M059J (cell line): ENCODE measurements around the gene IRF8. TPM values are rescaled to one million over a fixed set of nuclear protein-coding genes. Genes with fewer than 3 reads are reported as not detected.

Experiments
- DNase-seq: peaks from one replicate; pipeline ENCODE4 v3.0.0-alpha.2; 2012; ENCODE audit warnings: low read depth
- total RNA-seq: library from RNA; depleted of rRNA; stranded (reverse); fragments of >200 nt; shearing (Covaris generic); gene quantifications from 2 replicates; pipeline ENCODE4 v1.2.3, GENCODE V29; 2014

The IRF8 gene
- total RNA-seq, 1 experiment from 2014 or later = 0.54 TPM

GRCh38 chr16:85913141-85913601 lies 14.2 kb downstream of the IRF8 start:
- DNase-seq = no peak

GRCh38 chr16:85913688-85914422 lies 14.9 kb downstream of the IRF8 start:
- DNase-seq = no peak

- no peak for DNase-seq
These were observed 15.4 kb downstream of the IRF8 start for GRCh38 chr16:85914423-85914794.

GRCh38 chr16:85915125-85915845 lies 16.3 kb downstream of the IRF8 start:
- no peak for DNase-seq

GRCh38 chr16:85916141-85916890 lies 17.4 kb downstream of the IRF8 start:
- peak; percentile 68 for DNase-seq

- no peak for DNase-seq
These were observed 18.1 kb downstream of the IRF8 start for GRCh38 chr16:85917012-85917411.

- DNase-seq = no peak
These were observed 19.0 kb downstream of the IRF8 start for GRCh38 chr16:85917959-85918358.

GRCh38 chr16:85918436-85918835 lies 19.5 kb downstream of the IRF8 start:
- no peak for DNase-seq

- DNase-seq = no peak
These were observed 20.6 kb downstream of the IRF8 start for GRCh38 chr16:85919271-85920267.

- no peak for DNase-seq
These were observed 22.1 kb downstream of the IRF8 start for GRCh38 chr16:85921026-85921425.

GRCh38 chr16:85923153-85924021 lies 24.4 kb downstream of the IRF8 start:
- DNase-seq = peak; percentile 44

- peak; percentile 31 for DNase-seq
These were observed 25.7 kb downstream of the IRF8 start for GRCh38 chr16:85924675-85925074.

- DNase-seq = no peak
These were observed 27.4 kb downstream of the IRF8 start for GRCh38 chr16:85926370-85926769.

- no peak for DNase-seq
These were observed 28.4 kb downstream of the IRF8 start for GRCh38 chr16:85927371-85927770.

GRCh38 chr16:85927959-85928358 lies 29.0 kb downstream of the IRF8 start:
- DNase-seq = no peak

- DNase-seq = no peak
These were observed 29.4 kb downstream of the IRF8 start for GRCh38 chr16:85928401-85928820.

GRCh38 chr16:85929259-85929721 lies 30.3 kb downstream of the IRF8 start:
- DNase-seq = peak; percentile 41

GRCh38 chr16:85930301-85930700 lies 31.3 kb downstream of the IRF8 start:
- no peak for DNase-seq

GRCh38 chr16:85931596-85932402 lies 32.8 kb downstream of the IRF8 start:
- no peak for DNase-seq
